Measurements from ENCODE around the gene CCDC89.

DNA sequence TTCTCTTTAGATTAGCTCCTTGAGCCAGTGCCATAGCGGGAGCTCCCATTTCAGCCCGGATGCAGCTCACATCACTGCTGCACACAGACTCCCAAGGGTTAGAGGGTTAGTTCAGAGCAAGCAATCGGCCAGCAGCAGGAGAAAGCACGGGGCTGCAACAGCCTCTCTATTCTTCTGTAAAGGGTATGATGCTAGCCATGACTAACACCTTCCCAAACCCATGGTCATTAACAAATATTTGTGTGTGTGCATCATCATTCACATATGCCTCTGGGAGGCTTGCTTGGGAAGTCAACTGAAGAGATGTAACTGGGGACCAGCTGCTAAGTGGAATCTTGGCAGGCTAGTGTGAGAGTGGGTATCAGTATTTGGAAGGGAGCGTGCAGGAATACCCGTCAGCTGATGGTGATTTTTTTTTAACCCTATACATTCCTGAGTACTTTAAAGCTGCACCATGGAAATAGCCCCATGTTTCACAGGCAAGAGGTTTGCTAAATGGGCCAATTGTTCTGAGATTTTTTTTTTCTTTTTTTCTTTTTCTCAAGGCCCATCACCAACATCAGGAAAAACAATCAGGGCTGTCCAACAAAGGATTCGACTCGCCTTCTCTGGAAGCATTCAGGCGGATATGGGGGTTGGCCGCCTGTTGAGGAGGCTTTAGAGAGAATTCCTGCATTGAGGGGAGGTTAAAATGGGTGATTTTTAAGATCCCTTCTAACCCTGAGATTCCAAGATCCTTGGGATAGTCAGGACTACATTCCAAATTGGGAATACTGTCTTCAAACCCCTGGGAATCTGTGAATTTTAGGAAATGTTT, 33.2 kb upstream of the CCDC89 start:
- TF ChIP-seq, protein P1, sequence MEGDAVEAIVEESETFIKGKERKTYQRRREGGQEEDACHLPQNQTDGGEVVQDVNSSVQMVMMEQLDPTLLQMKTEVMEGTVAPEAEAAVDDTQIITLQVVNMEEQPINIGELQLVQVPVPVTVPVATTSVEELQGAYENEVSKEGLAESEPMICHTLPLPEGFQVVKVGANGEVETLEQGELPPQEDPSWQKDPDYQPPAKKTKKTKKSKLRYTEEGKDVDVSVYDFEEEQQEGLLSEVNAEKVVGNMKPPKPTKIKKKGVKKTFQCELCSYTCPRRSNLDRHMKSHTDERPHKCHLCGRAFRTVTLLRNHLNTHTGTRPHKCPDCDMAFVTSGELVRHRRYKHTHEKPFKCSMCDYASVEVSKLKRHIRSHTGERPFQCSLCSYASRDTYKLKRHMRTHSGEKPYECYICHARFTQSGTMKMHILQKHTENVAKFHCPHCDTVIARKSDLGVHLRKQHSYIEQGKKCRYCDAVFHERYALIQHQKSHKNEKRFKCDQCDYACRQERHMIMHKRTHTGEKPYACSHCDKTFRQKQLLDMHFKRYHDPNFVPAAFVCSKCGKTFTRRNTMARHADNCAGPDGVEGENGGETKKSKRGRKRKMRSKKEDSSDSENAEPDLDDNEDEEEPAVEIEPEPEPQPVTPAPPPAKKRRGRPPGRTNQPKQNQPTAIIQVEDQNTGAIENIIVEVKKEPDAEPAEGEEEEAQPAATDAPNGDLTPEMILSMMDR (IDR thresholded peaks at IDR 0.05): no peak
- no peak for TF ChIP-seq POLR2A (IDR thresholded peaks at IDR 0.05)

Data from uterus (tissue), 2 donors.